K562 (cell line): Measurements from ENCODE around the gene RAI1. TPM values are rescaled to one million over a fixed set of nuclear protein-coding genes. Genes with fewer than 3 reads are reported as not detected.

Experiments used
- ATAC-seq: fragments of 200-7000 bp; cut with Tn5 transposase; 3 replicates; pipeline ENCODE4 v1.9.1; 2020; ENCODE audit warnings: moderate library complexity
- BruUV-seq: library from RNA; stranded (reverse); fragments of 400-500 nt; replicated peaks from 2 replicates; lab custom pipeline; 2021; lab: Mats Ljungman, UMichigan
- CTCF ChIA-PET: fragments of 300-600 bp; formaldehyde crosslinking; extraction: SDS; loops from one replicate; lab custom pipeline; 2021; ENCODE audit warnings: low intra/inter-chr PET ratio; lab: Yijun Ruan, JAX
- POLR2A ChIA-PET: fragments of 300-600, 350-650 bp; sonication (Branson Sonifier 250); formaldehyde crosslinking; extraction: SDS; loops from one replicate; lab custom pipeline; 2021; ENCODE audit warnings: antibody characterized with exemption, inconsistent platforms; lab: Yijun Ruan, JAX
- DNase-seq, 4 experiments: peaks; one replicate each; pipeline versions ENCODE4 v3.0.0 to v3.0.0-alpha.2; 2011 to 2018; ENCODE audit warnings: low spot score in 3 of 4, mixed read lengths in 3 of 4; ENCODE audit errors: extremely low read depth in 1 of 4
- FAIRE-seq: peaks from 2 replicates; lab custom pipeline; 2011; peaks lifted over from hg19 to GRCh38; lab: Jason Lieb, UNC
- H2AFZ ChIP-seq: 2 replicates; pipeline ENCODE4 v1.6.0; 2011; ENCODE audit warnings: low read depth, low read length, control low read depth, inconsistent platforms
- H3K27ac ChIP-seq: fragments of 200-600 bp; 3 replicates; pipeline ENCODE4 v1.8.0; 2011; ENCODE audit warnings: low read depth, mild to moderate bottlenecking, control low read depth, inconsistent platforms, low read length, moderate library complexity, mixed read lengths; ENCODE audit errors: extremely low read depth
- H3K27me3 ChIP-seq, 2 experiments: fragments of 300-600 bp in 1 of 2; 2 replicates in 1 of 2; 3 replicates in 1 of 2; pipeline versions ENCODE4 v1.6.0 to v1.8.0; 2011; ENCODE audit warnings: inconsistent platforms in 2 of 2, low read length in 2 of 2, mild to moderate bottlenecking in 1 of 2, mixed read lengths in 1 of 2, moderate library complexity in 1 of 2; ENCODE audit not compliant: control insufficient read depth in 2 of 2, insufficient read depth in 2 of 2
- H3K36me3 ChIP-seq: fragments of 300-600 bp; 3 replicates; pipeline ENCODE4 v1.8.0; 2011; ENCODE audit warnings: mild to moderate bottlenecking, low read length, inconsistent platforms; ENCODE audit not compliant: control insufficient read depth, insufficient read depth
- H3K4me1 ChIP-seq, 2 experiments: fragments of 200-600 bp in 1 of 2; replicated peaks in 1 of 2; 2 replicates in 1 of 2; 3 replicates in 1 of 2; pipeline versions ENCODE4 v1.5.1 to v1.8.0; 2011; ENCODE audit warnings: inconsistent platforms in 2 of 2, low read length in 2 of 2, mild to moderate bottlenecking in 1 of 2, mixed read lengths in 1 of 2, moderate library complexity in 1 of 2; ENCODE audit not compliant: control insufficient read depth in 2 of 2, insufficient read depth in 2 of 2
- H3K4me2 ChIP-seq: 2 replicates; pipeline ENCODE4 v1.6.1; 2011; ENCODE audit warnings: low read length, control low read depth, inconsistent platforms, mixed read lengths; ENCODE audit not compliant: insufficient read depth
- H3K4me3 ChIP-seq: fragments of 200-600 bp; sonication (generic), shearing (Covaris generic); 2 replicates; pipeline ENCODE4 v1.5.1; 2016; ENCODE audit warnings: control low read depth, inconsistent platforms
- H3K79me2 ChIP-seq: fragments of 200-600 bp; 3 replicates; pipeline ENCODE4 v1.8.0; 2011; ENCODE audit warnings: low read length, inconsistent platforms; ENCODE audit not compliant: control insufficient read depth, insufficient read depth
- H3K9ac ChIP-seq, 2 experiments: 2 replicates each; pipeline versions ENCODE4 v1.6.0 to v1.6.1; 2011; ENCODE audit warnings: low read depth in 2 of 2, low read length in 2 of 2, control low read depth in 1 of 2, inconsistent platforms in 1 of 2, mild to moderate bottlenecking in 1 of 2, mixed read lengths in 1 of 2; ENCODE audit not compliant: insufficient read depth in 1 of 2
- H3K9me1 ChIP-seq: one replicate; pipeline ENCODE4 v1.6.0; 2011; ENCODE audit warnings: inconsistent platforms, mild to moderate bottlenecking, low read length, moderate library complexity; ENCODE audit not compliant: control insufficient read depth, insufficient read depth
- H3K9me3 ChIP-seq: replicated peaks from 2 replicates; pipeline ENCODE4 v1.5.1; 2011; ENCODE audit warnings: low read depth, low read length, inconsistent platforms; ENCODE audit not compliant: control insufficient read depth, insufficient read depth
- H4K20me1 ChIP-seq: replicated peaks from 2 replicates; pipeline ENCODE4 v1.6.1; 2011; ENCODE audit warnings: low read length, inconsistent platforms, mixed read lengths; ENCODE audit not compliant: control insufficient read depth, insufficient read depth
- C11orf30 ChIP-seq: fragments of 450-650 bp; IDR thresholded peaks from 2 replicates; pipeline ENCODE4 v1.6.1; 2016; ENCODE audit warnings: low read depth, mild to moderate bottlenecking
- CHD7 ChIP-seq: fragments of 200-600 bp; sonication (generic); IDR thresholded peaks from one replicate; pipeline ENCODE4 v1.6.1; 2012; ENCODE audit warnings: mild to moderate bottlenecking, low read depth, low read length, inconsistent platforms
- ESRRA ChIP-seq: fragments of 450-650 bp; IDR thresholded peaks from 2 replicates; pipeline ENCODE4 v1.6.1; 2014; ENCODE audit warnings: low read depth, mild to moderate bottlenecking, moderate library complexity, borderline replicate concordance
- RBM22 ChIP-seq: fragments of 200-400 bp; formaldehyde crosslinking; IDR thresholded peaks from 2 replicates; pipeline ENCODE4 v1.6.1; 2018; ENCODE audit warnings: low read length, low read depth; ENCODE audit not compliant: poor library complexity, severe bottlenecking
- TAF9B ChIP-seq: fragments of 450-650 bp; IDR thresholded peaks from 2 replicates; pipeline ENCODE4 v1.6.1; 2018; ENCODE audit warnings: mild to moderate bottlenecking; ENCODE audit not compliant: partially characterized antibody
- ZNF785 ChIP-seq: fragments of 250-450 bp; sonication (Bioruptor Pico); IDR thresholded peaks from 2 replicates; pipeline ENCODE4 v1.4.0; 2020; ENCODE audit warnings: mild to moderate bottlenecking
- WGBS: fragments of 100-300 bp; shearing (Covaris generic); methylation state at CpG from one replicate; pipeline ENCODE4 v1.1.6; 2016; ENCODE audit warnings: low coverage, mixed read lengths; ENCODE audit not compliant: insufficient coverage; ENCODE audit errors: missing lambda C conversion rate; 5-methylcytosine and 5-hydroxymethylcytosine counted together
- in situ Hi-C: fragments of 300-500 bp; cut with MboI; formaldehyde crosslinking; loops from 4 replicates; pipeline ENCODE4 v1.15.0; 2018; ENCODE audit warnings: inconsistent platforms, mixed read lengths
- intact Hi-C: fragments of 100-400 bp; cut with micrococcal nuclease; formaldehyde crosslinking; loops from 2 replicates; pipeline ENCODE4 v1.14.2; 2022
- polyA plus RNA-seq, 8 experiments: library from polyadenylated mRNA; depleted of rRNA in 4 of 8; stranded (reverse) in 5 of 8; unstranded in 3 of 8; fragments of >200 nt; fragmentation: Nextera tagmentation in 2 of 8; fragmentation: Illumina TruSeq in 1 of 8; extraction: Ambion mirVana in 2 of 8; extraction: Trizol in 1 of 8; gene quantifications; 2 replicates each; pipeline versions ENCODE4 v1.2.1 to v1.2.3, GENCODE V29; 2011 to 2014; ENCODE audit warnings: inconsistent platforms in 1 of 8, missing spikeins in 1 of 8
- total RNA-seq, 7 experiments: library from RNA; depleted of rRNA in 6 of 7; stranded (reverse); fragments of >200 nt in 6 of 7; fragmentation: Illumina TruSeq in 2 of 7; extraction: Trizol in 2 of 7; gene quantifications; 2 replicates each; pipeline versions ENCODE4 v1.2.1 to v1.2.3, GENCODE V29; 2011 to 2021; ENCODE audit warnings: low replicate concordance in 1 of 7

RAI1 gene
- total and polyA plus RNA-seq, 9 of the 15 experiments (the other 6 are each of a cell fraction or from before 2014, with no cell fraction given): 0.68 to 19.9 (median 5.5) TPM

GRCh38 chr17:17807440-17807839 is 126.2 kb downstream of the RAI1 start:
- POLR2A ChIA-PET: interaction anchor here (0.8 to 1.5 kb wide), 4 partner anchors 11 to 29 kb away, joined by 3 to 4 read pairs (median 4); partner anchors contain the start of gene SREBF1
- no peak for FAIRE-seq
- no peaks in the 10 kb centered on the region for H3K9me1 ChIP-seq

More at GRCh38 chr17:17807440-17807839, 126.2 kb downstream of the RAI1 start:
- Histone ChIP-seq H3K4me2 (no peak overlapping the region), H3K79me2 (no peaks in the 10 kb centered on the region), H4K20me1 (no peaks in the 10 kb centered on the region), H2AFZ (no peak overlapping the region), H3K9me3 (no peaks in the 10 kb centered on the region), H3K27ac (no peak overlapping the region), H3K4me1 (peaks cover 6 to 44% of the 10 kb centered on the region in 2 experiments; a peak in 4 of 5 replicates), H3K9ac (no peak overlapping the region), H3K36me3 (peaks cover 36% of the 10 kb centered on the region; the same call in 2 of the 3 replicates), H3K27me3 (no peaks in the 10 kb centered on the region), H3K4me3 (no peak overlapping the region)
- TF ChIP-seq C11orf30: no peak
- TF ChIP-seq TAF9B: no peak
- no peak for TF ChIP-seq ZNF785 (CRISPR knock-in tag)
- TF ChIP-seq ESRRA: no peak
- no peak for TF ChIP-seq CHD7
- TF ChIP-seq RBM22: no peak
- ATAC-seq (no peak), DNase-seq (no peak)
- CTCF ChIA-PET: no interaction called here
- in situ Hi-C loops (no loop called here), intact Hi-C loops (no loop called here)
- WGBS: 88% methylated on average over 5 of the region's 5 CpGs
- no TSS peak for BruUV-seq
